HEK293 (cell line): Measurements from ENCODE around the gene CACNG7.

ENCODE experiments used
- CTCF ChIA-PET: fragments of 350-600 bp; formaldehyde crosslinking; extraction: SDS; loops from one replicate; lab custom pipeline; 2021; ENCODE audit warnings: antibody characterized with exemption; lab: Yijun Ruan, JAX
- POLR2A ChIA-PET: fragments of 300-600 bp; formaldehyde crosslinking; extraction: SDS; loops from one replicate; lab custom pipeline; 2020; ENCODE audit warnings: antibody characterized with exemption, inconsistent platforms; lab: Yijun Ruan, JAX
- H3K27ac ChIP-seq: fragments of 200-500 bp; sonication (Bioruptor generic); 2 replicates; pipeline ENCODE4 v1.5.1; 2014; ENCODE audit warnings: low read depth, low read length, control low read depth, inconsistent platforms; ENCODE audit errors: extremely low read depth
- H3K36me3 ChIP-seq, 2 experiments: fragments of 200-500 bp in 1 of 2; sonication (Bioruptor generic) in 1 of 2; 1 replicate in 1 of 2; 2 replicates in 1 of 2; pipeline ENCODE4 v1.5.1; 2014 to 2017; ENCODE audit warnings: inconsistent platforms in 2 of 2, low read length in 2 of 2; ENCODE audit not compliant: control insufficient read depth in 2 of 2, insufficient read depth in 1 of 2
- H3K4me1 ChIP-seq: fragments of 200-500 bp; sonication (Bioruptor generic); 2 replicates; pipeline ENCODE4 v1.5.1; 2014; ENCODE audit warnings: mild to moderate bottlenecking, low read length, inconsistent platforms; ENCODE audit not compliant: control insufficient read depth, insufficient read depth
- H3K4me3 ChIP-seq: 2 replicates; pipeline ENCODE4 v1.5.1; 2011; ENCODE audit warnings: low read depth, mild to moderate bottlenecking, control low read depth, low read length, moderate library complexity
- H3K9me3 ChIP-seq: fragments of 200-500 bp; sonication (Bioruptor generic); 2 replicates; pipeline ENCODE4 v1.5.1; 2014; ENCODE audit warnings: low read depth, low read length, inconsistent platforms; ENCODE audit not compliant: control insufficient read depth, insufficient read depth
- KLF1 ChIP-seq: fragments of 450-650 bp; formaldehyde crosslinking; IDR thresholded peaks from 2 replicates; pipeline ENCODE4 v1.5.1; 2016; ENCODE audit warnings: missing biosample characterization, missing genetic modification characterization
- KLF9 ChIP-seq: fragments of 450-650 bp; formaldehyde crosslinking; IDR thresholded peaks from 2 replicates; pipeline ENCODE4 v1.5.1; 2016; ENCODE audit warnings: missing biosample characterization, missing genetic modification characterization, low read depth
- MZF1 ChIP-seq: fragments of 450-650 bp; formaldehyde crosslinking; IDR thresholded peaks from 2 replicates; pipeline ENCODE4 v1.5.1; 2017; ENCODE audit warnings: missing biosample characterization, missing genetic modification characterization, borderline replicate concordance
- PRDM2 ChIP-seq: fragments of 450-650 bp; formaldehyde crosslinking; IDR thresholded peaks from 2 replicates; pipeline ENCODE4 v1.5.1; 2016; ENCODE audit warnings: missing biosample characterization, missing genetic modification characterization, borderline replicate concordance
- SP7 ChIP-seq: fragments of 450-650 bp; formaldehyde crosslinking; IDR thresholded peaks from 2 replicates; pipeline ENCODE4 v1.5.1; 2016; ENCODE audit warnings: missing biosample characterization, missing genetic modification characterization
- ZNF112 ChIP-seq: fragments of 450-650 bp; formaldehyde crosslinking; IDR thresholded peaks from 2 replicates; pipeline ENCODE4 v1.5.0; 2017; ENCODE audit warnings: missing biosample characterization, missing genetic modification characterization
- ZNF140 ChIP-seq: fragments of 450-650 bp; formaldehyde crosslinking; IDR thresholded peaks from 2 replicates; pipeline ENCODE4 v1.5.1; 2016; ENCODE audit warnings: missing biosample characterization, missing genetic modification characterization
- ZNF274 ChIP-seq, 2 experiments: fragments of 200-500 bp in 1 of 2; fragments of 450-650 bp in 1 of 2; sonication (Bioruptor generic) in 1 of 2; formaldehyde crosslinking in 1 of 2; IDR thresholded peaks; 2 replicates each; pipeline versions ENCODE4 v1.5.1 to v1.6.1; 2014 to 2016; ENCODE audit warnings: borderline replicate concordance in 1 of 2, inconsistent platforms in 1 of 2, low read length in 1 of 2, missing biosample characterization in 1 of 2, missing genetic modification characterization in 1 of 2
- ZNF280C ChIP-seq: fragments of 450-650 bp; formaldehyde crosslinking; IDR thresholded peaks from 2 replicates; pipeline ENCODE4 v1.5.1; 2016; ENCODE audit warnings: missing biosample characterization, missing genetic modification characterization
- ZNF362 ChIP-seq: fragments of 450-650 bp; formaldehyde crosslinking; IDR thresholded peaks from 2 replicates; pipeline ENCODE4 v1.5.1; 2016; ENCODE audit warnings: missing biosample characterization, missing genetic modification characterization
- ZNF623 ChIP-seq: fragments of 450-650 bp; formaldehyde crosslinking; IDR thresholded peaks from 2 replicates; pipeline ENCODE4 v1.5.1; 2016; ENCODE audit warnings: missing biosample characterization, missing genetic modification characterization
- ZNF624 ChIP-seq: fragments of 450-650 bp; formaldehyde crosslinking; IDR thresholded peaks from 2 replicates; pipeline ENCODE4 v1.5.1; 2017; ENCODE audit warnings: missing biosample characterization, missing genetic modification characterization
- ZNF670 ChIP-seq: fragments of 450-650 bp; formaldehyde crosslinking; IDR thresholded peaks from 2 replicates; pipeline ENCODE4 v1.5.1; 2016; ENCODE audit warnings: missing biosample characterization, missing genetic modification characterization, low read depth
- TF ChIP-seq, protein P1 (sequence below): fragments of 450-650 bp; formaldehyde crosslinking; IDR thresholded peaks from 2 replicates; pipeline ENCODE4 v1.5.1; 2016; ENCODE audit warnings: missing biosample characterization, missing genetic modification characterization
- TF ChIP-seq, protein P2 (sequence below): sonication (generic); formaldehyde crosslinking; IDR thresholded peaks from 2 replicates; pipeline ENCODE4 v1.8.1; 2022; ENCODE audit warnings: mild to moderate bottlenecking, moderate library complexity, missing genetic modification reagents
- TF ChIP-seq, protein P3 (sequence below): fragments of 450-650 bp; formaldehyde crosslinking; IDR thresholded peaks from 2 replicates; pipeline ENCODE4 v1.5.1; 2016; ENCODE audit warnings: missing biosample characterization, missing genetic modification characterization

CACNG7 gene

DNA sequence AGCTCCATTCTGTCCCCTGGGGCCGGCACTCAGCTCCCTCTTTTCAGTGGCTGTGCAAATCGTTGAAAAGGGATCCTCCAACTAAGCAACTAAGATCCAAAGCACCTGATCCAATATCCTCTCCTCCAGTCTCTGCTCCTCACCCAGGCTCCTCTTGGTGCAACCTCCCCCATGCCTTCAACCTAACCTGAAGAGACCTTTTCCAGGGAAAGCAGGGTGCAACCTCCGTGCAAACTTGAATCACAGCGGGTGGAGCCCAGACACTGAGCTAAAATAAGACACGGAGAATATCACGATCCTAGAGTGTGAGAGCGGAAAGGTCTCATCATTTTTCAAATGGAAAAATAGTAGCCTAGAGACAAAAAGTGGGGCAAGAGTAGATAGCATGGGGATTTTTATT is 8.3 kb downstream of the CACNG7 start:
- Histone ChIP-seq H3K4me3 (no peak overlapping the region), H3K27ac (no peak overlapping the region), H3K4me1 (no peaks in the 10 kb centered on the region), H3K36me3 (no peaks in the 10 kb centered on the region), H3K9me3 (no peaks in the 10 kb centered on the region)
- TF ChIP-seq ZNF280C: no peak
- no peak for TF ChIP-seq MZF1 (tag by site-specific recombination)
- no peak for TF ChIP-seq PRDM2
- no peak for TF ChIP-seq ZNF112 (tag by site-specific recombination)
- TF ChIP-seq, protein P1, sequence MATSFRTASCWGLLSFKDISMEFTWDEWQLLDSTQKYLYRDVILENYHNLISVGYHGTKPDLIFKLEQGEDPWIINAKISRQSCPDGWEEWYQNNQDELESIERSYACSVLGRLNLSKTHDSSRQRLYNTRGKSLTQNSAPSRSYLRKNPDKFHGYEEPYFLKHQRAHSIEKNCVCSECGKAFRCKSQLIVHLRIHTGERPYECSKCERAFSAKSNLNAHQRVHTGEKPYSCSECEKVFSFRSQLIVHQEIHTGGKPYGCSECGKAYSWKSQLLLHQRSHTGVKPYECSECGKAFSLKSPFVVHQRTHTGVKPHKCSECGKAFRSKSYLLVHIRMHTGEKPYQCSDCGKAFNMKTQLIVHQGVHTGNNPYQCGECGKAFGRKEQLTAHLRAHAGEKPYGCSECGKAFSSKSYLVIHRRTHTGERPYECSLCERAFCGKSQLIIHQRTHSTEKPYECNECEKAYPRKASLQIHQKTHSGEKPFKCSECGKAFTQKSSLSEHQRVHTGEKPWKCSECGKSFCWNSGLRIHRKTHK (tag by site-specific recombination): no peak
- no peak for TF ChIP-seq ZNF670 (tag by site-specific recombination)
- TF ChIP-seq ZNF623 (tag by site-specific recombination): no peak
- TF ChIP-seq ZNF624 (tag by site-specific recombination): no peak
- TF ChIP-seq SP7: no peak
- TF ChIP-seq, protein P2, sequence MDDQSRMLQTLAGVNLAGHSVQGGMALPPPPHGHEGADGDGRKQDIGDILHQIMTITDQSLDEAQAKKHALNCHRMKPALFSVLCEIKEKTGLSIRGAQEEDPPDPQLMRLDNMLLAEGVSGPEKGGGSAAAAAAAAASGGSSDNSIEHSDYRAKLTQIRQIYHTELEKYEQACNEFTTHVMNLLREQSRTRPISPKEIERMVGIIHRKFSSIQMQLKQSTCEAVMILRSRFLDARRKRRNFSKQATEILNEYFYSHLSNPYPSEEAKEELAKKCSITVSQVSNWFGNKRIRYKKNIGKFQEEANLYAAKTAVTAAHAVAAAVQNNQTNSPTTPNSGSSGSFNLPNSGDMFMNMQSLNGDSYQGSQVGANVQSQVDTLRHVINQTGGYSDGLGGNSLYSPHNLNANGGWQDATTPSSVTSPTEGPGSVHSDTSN: no peak
- TF ChIP-seq KLF1 (tag by site-specific recombination): no peak
- no peak for TF ChIP-seq ZNF274 (IDR thresholded peaks at IDR 0.05; ENCODE audit: low read length)
- TF ChIP-seq ZNF274 (tag by site-specific recombination; IDR thresholded peaks at IDR 0.05; ENCODE audit: borderline replicate concordance): no peak
- TF ChIP-seq ZNF140: no peak
- ChIA-PET CTCF (interaction anchor here (0.7 to 1.4 kb wide), 8 partner anchors 11 to 181 kb away, joined by 3 to 5 read pairs (median 4); no protein-coding TSS in a partner anchor), POLR2A (interaction anchor here (0.6 to 2.0 kb wide), 2 partner anchors 63 to 1077 kb away, joined by 3 to 5 read pairs; no protein-coding TSS in a partner anchor)

- Histone ChIP-seq H3K36me3 (no peaks in the 10 kb centered on the region), H3K27ac (no peak overlapping the region), H3K4me1 (no peaks in the 10 kb centered on the region), H3K4me3 (no peak overlapping the region), H3K9me3 (no peaks in the 10 kb centered on the region)
- ChIA-PET POLR2A (no interaction called here), CTCF (interaction anchor here (0.7 to 2.0 kb wide), 3 partner anchors 15 to 1677 kb away, joined by 3 to 4 read pairs (median 3); no protein-coding TSS in a partner anchor)
- TF ChIP-seq, protein P3, sequence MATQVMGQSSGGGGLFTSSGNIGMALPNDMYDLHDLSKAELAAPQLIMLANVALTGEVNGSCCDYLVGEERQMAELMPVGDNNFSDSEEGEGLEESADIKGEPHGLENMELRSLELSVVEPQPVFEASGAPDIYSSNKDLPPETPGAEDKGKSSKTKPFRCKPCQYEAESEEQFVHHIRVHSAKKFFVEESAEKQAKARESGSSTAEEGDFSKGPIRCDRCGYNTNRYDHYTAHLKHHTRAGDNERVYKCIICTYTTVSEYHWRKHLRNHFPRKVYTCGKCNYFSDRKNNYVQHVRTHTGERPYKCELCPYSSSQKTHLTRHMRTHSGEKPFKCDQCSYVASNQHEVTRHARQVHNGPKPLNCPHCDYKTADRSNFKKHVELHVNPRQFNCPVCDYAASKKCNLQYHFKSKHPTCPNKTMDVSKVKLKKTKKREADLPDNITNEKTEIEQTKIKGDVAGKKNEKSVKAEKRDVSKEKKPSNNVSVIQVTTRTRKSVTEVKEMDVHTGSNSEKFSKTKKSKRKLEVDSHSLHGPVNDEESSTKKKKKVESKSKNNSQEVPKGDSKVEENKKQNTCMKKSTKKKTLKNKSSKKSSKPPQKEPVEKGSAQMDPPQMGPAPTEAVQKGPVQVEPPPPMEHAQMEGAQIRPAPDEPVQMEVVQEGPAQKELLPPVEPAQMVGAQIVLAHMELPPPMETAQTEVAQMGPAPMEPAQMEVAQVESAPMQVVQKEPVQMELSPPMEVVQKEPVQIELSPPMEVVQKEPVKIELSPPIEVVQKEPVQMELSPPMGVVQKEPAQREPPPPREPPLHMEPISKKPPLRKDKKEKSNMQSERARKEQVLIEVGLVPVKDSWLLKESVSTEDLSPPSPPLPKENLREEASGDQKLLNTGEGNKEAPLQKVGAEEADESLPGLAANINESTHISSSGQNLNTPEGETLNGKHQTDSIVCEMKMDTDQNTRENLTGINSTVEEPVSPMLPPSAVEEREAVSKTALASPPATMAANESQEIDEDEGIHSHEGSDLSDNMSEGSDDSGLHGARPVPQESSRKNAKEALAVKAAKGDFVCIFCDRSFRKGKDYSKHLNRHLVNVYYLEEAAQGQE (tag by site-specific recombination): peak; percentile 99
- TF ChIP-seq ZNF362 (peak; percentile 81), KLF9 (tag by site-specific recombination) (no peak)
These were observed 18.7 kb downstream of the CACNG7 start for GRCh38 chr19:53927739-53928138.
